ENCODE measurements around the gene FMNL2.

The FMNL2 gene

GRCh38 chr2:152525277-152525838 lies 190.4 kb downstream of the FMNL2 start:
- Histone ChIP-seq H3K36me3 (ENCODE audit: control insufficient read depth in 2 of 2, insufficient read depth in 2 of 2, low read length in 2 of 2) (no peaks in the 10 kb centered on the region), H3K9ac (ENCODE audit: low read length in 2 of 2) (no peak overlapping the region), H3K27me3 (ENCODE audit: control insufficient read depth in 1 of 2, insufficient read depth in 2 of 2, low read length in 2 of 2) (no peaks in the 10 kb centered on the region), H3K27ac (ENCODE audit: low read length) (no peak overlapping the region), H3K9me3 (ENCODE audit: control insufficient read depth in 2 of 2, low read length in 2 of 2) (no peaks in the 10 kb centered on the region), H3K4me3 (ENCODE audit: low read length in 2 of 2) (no peak overlapping the region), H3K4me1 (ENCODE audit: control insufficient read depth, insufficient read depth, low read length) (no peaks in the 10 kb centered on the region)

- H3K27me3 ChIP-seq (ENCODE audit: control insufficient read depth in 1 of 2, insufficient read depth in 2 of 2, low read length in 2 of 2) = no peaks in the 10 kb centered on the region
- no peak overlapping the region for H3K27ac ChIP-seq (ENCODE audit: low read length)
- no peak overlapping the region for H3K9ac ChIP-seq (ENCODE audit: low read length in 2 of 2)
- no peaks in the 10 kb centered on the region for H3K9me3 ChIP-seq (ENCODE audit: control insufficient read depth in 2 of 2, low read length in 2 of 2)
- H3K4me1 ChIP-seq (ENCODE audit: control insufficient read depth, insufficient read depth, low read length) = no peaks in the 10 kb centered on the region
- no peak overlapping the region for H3K4me3 ChIP-seq (ENCODE audit: low read length in 2 of 2)
- no peaks in the 10 kb centered on the region for H3K36me3 ChIP-seq (ENCODE audit: control insufficient read depth in 2 of 2, insufficient read depth in 2 of 2, low read length in 2 of 2)
Measured at GRCh38 chr2:152529420-152530115, 194.6 kb downstream of the FMNL2 start.

- H3K4me1 ChIP-seq (ENCODE audit: control insufficient read depth, insufficient read depth, low read length) = peaks cover 3% of the 10 kb centered on the region
- H3K36me3 ChIP-seq (ENCODE audit: control insufficient read depth in 2 of 2, insufficient read depth in 2 of 2, low read length in 2 of 2) = no peaks in the 10 kb centered on the region
- H3K27ac ChIP-seq (ENCODE audit: low read length) = no peak overlapping the region
- no peak overlapping the region for H3K9ac ChIP-seq (ENCODE audit: low read length in 2 of 2)
- no peak overlapping the region for H3K4me3 ChIP-seq (ENCODE audit: low read length in 2 of 2)
- H3K27me3 ChIP-seq (ENCODE audit: control insufficient read depth in 1 of 2, insufficient read depth in 2 of 2, low read length in 2 of 2) = no peaks in the 10 kb centered on the region
- H3K9me3 ChIP-seq (ENCODE audit: control insufficient read depth in 2 of 2, low read length in 2 of 2) = no peaks in the 10 kb centered on the region
Measured at GRCh38 chr2:152532241-152532640, 197.3 kb downstream of the FMNL2 start.

- H3K9ac ChIP-seq (ENCODE audit: low read length in 2 of 2) = no peak overlapping the region
- H3K4me3 ChIP-seq (ENCODE audit: low read length in 2 of 2) = peak overlapping the region; percentile 44 to 52
- no peaks in the 10 kb centered on the region for H3K27me3 ChIP-seq (ENCODE audit: control insufficient read depth in 1 of 2, insufficient read depth in 2 of 2, low read length in 2 of 2)
- H3K4me1 ChIP-seq (ENCODE audit: control insufficient read depth, insufficient read depth, low read length) = peaks cover 3% of the 10 kb centered on the region
- H3K36me3 ChIP-seq (ENCODE audit: control insufficient read depth in 2 of 2, insufficient read depth in 2 of 2, low read length in 2 of 2) = no peaks in the 10 kb centered on the region
- no peaks in the 10 kb centered on the region for H3K9me3 ChIP-seq (ENCODE audit: control insufficient read depth in 2 of 2, low read length in 2 of 2)
- peak overlapping the region; percentile 37 for H3K27ac ChIP-seq (ENCODE audit: low read length)
Measured at GRCh38 chr2:152534460-152535135, 199.6 kb downstream of the FMNL2 start.

- Histone ChIP-seq H3K27ac (ENCODE audit: low read length) (no peak overlapping the region), H3K9me3 (ENCODE audit: control insufficient read depth in 2 of 2, low read length in 2 of 2) (no peaks in the 10 kb centered on the region), H3K4me3 (ENCODE audit: low read length in 2 of 2) (no peak overlapping the region), H3K27me3 (ENCODE audit: control insufficient read depth in 1 of 2, insufficient read depth in 2 of 2, low read length in 2 of 2) (no peaks in the 10 kb centered on the region), H3K4me1 (ENCODE audit: control insufficient read depth, insufficient read depth, low read length) (peaks cover 3% of the 10 kb centered on the region), H3K36me3 (ENCODE audit: control insufficient read depth in 2 of 2, insufficient read depth in 2 of 2, low read length in 2 of 2) (no peaks in the 10 kb centered on the region), H3K9ac (ENCODE audit: low read length in 2 of 2) (no peak overlapping the region)
Measured at GRCh38 chr2:152537081-152537651, 202.2 kb downstream of the FMNL2 start.

- H3K27me3 ChIP-seq (ENCODE audit: control insufficient read depth in 1 of 2, insufficient read depth in 2 of 2, low read length in 2 of 2) = no peaks in the 10 kb centered on the region
- H3K4me3 ChIP-seq (ENCODE audit: low read length in 2 of 2) = no peak overlapping the region
- no peak overlapping the region for H3K27ac ChIP-seq (ENCODE audit: low read length)
- no peak overlapping the region for H3K9ac ChIP-seq (ENCODE audit: low read length in 2 of 2)
- H3K36me3 ChIP-seq (ENCODE audit: control insufficient read depth in 2 of 2, insufficient read depth in 2 of 2, low read length in 2 of 2) = no peaks in the 10 kb centered on the region
- peaks cover 14% of the 10 kb centered on the region for H3K4me1 ChIP-seq (ENCODE audit: control insufficient read depth, insufficient read depth, low read length)
- no peaks in the 10 kb centered on the region for H3K9me3 ChIP-seq (ENCODE audit: control insufficient read depth in 2 of 2, low read length in 2 of 2)
Measured at GRCh38 chr2:152539424-152539823, 204.4 kb downstream of the FMNL2 start.

- Histone ChIP-seq H3K9me3 (ENCODE audit: control insufficient read depth in 2 of 2, low read length in 2 of 2) (no peaks in the 10 kb centered on the region), H3K9ac (ENCODE audit: low read length in 2 of 2) (no peak overlapping the region), H3K27me3 (ENCODE audit: control insufficient read depth in 1 of 2, insufficient read depth in 2 of 2, low read length in 2 of 2) (no peaks in the 10 kb centered on the region), H3K36me3 (ENCODE audit: control insufficient read depth in 2 of 2, insufficient read depth in 2 of 2, low read length in 2 of 2) (no peaks in the 10 kb centered on the region), H3K4me3 (ENCODE audit: low read length in 2 of 2) (no peak overlapping the region), H3K4me1 (ENCODE audit: control insufficient read depth, insufficient read depth, low read length) (peaks cover 11% of the 10 kb centered on the region), H3K27ac (ENCODE audit: low read length) (no peak overlapping the region)
Measured at GRCh38 chr2:152541712-152542111, 206.7 kb downstream of the FMNL2 start.

- Histone ChIP-seq H3K4me1 (ENCODE audit: control insufficient read depth, insufficient read depth, low read length) (peaks cover 11% of the 10 kb centered on the region), H3K27ac (ENCODE audit: low read length) (peak overlapping the region; percentile 53), H3K9me3 (ENCODE audit: control insufficient read depth in 2 of 2, low read length in 2 of 2) (no peaks in the 10 kb centered on the region), H3K27me3 (ENCODE audit: control insufficient read depth in 1 of 2, insufficient read depth in 2 of 2, low read length in 2 of 2) (no peaks in the 10 kb centered on the region), H3K4me3 (ENCODE audit: low read length in 2 of 2) (no peak overlapping the region), H3K9ac (ENCODE audit: low read length in 2 of 2) (no peak overlapping the region), H3K36me3 (ENCODE audit: control insufficient read depth in 2 of 2, insufficient read depth in 2 of 2, low read length in 2 of 2) (no peaks in the 10 kb centered on the region)
Measured at GRCh38 chr2:152542337-152542994, 207.5 kb downstream of the FMNL2 start.

GRCh38 chr2:152542995-152543481 lies 208.1 kb downstream of the FMNL2 start:
- Histone ChIP-seq H3K36me3 (ENCODE audit: control insufficient read depth in 2 of 2, insufficient read depth in 2 of 2, low read length in 2 of 2) (no peaks in the 10 kb centered on the region), H3K9me3 (ENCODE audit: control insufficient read depth in 2 of 2, low read length in 2 of 2) (no peaks in the 10 kb centered on the region), H3K27me3 (ENCODE audit: control insufficient read depth in 1 of 2, insufficient read depth in 2 of 2, low read length in 2 of 2) (no peaks in the 10 kb centered on the region), H3K9ac (ENCODE audit: low read length in 2 of 2) (peak overlapping the region in 1 of 2 donors; percentile 46), H3K4me3 (ENCODE audit: low read length in 2 of 2) (no peak overlapping the region), H3K4me1 (ENCODE audit: control insufficient read depth, insufficient read depth, low read length) (peaks cover 11% of the 10 kb centered on the region), H3K27ac (ENCODE audit: low read length) (peak overlapping the region; percentile 53)

- H3K27me3 ChIP-seq (ENCODE audit: control insufficient read depth in 1 of 2, insufficient read depth in 2 of 2, low read length in 2 of 2) = no peaks in the 10 kb centered on the region
- peaks cover 11% of the 10 kb centered on the region for H3K4me1 ChIP-seq (ENCODE audit: control insufficient read depth, insufficient read depth, low read length)
- H3K9me3 ChIP-seq (ENCODE audit: control insufficient read depth in 2 of 2, low read length in 2 of 2) = no peaks in the 10 kb centered on the region
- H3K36me3 ChIP-seq (ENCODE audit: control insufficient read depth in 2 of 2, insufficient read depth in 2 of 2, low read length in 2 of 2) = no peaks in the 10 kb centered on the region
- peak overlapping the region; percentile 53 for H3K27ac ChIP-seq (ENCODE audit: low read length)
- H3K9ac ChIP-seq (ENCODE audit: low read length in 2 of 2) = no peak overlapping the region
- no peak overlapping the region for H3K4me3 ChIP-seq (ENCODE audit: low read length in 2 of 2)
Measured at GRCh38 chr2:152543717-152544116, 208.7 kb downstream of the FMNL2 start.

Data from stomach smooth muscle (tissue), 2 donors.